OCI-LY7 (cell line): ENCODE results near the gene E2F6.

Experiments
- CTCF ChIP-seq: fragments of 200-600 bp; sonication (generic); conservative IDR thresholded peaks from 2 replicates; pipeline ENCODE4 v1.5.1; 2014; ENCODE audit warnings: mild to moderate bottlenecking, antibody characterized with exemption, low read length, moderate library complexity, mixed read lengths
- EZH2phosphoT487 ChIP-seq: fragments of 200-600 bp; sonication (generic); IDR thresholded peaks from 2 replicates; pipeline ENCODE4 v1.6.1; 2018; ENCODE audit warnings: low read depth, borderline replicate concordance, mild to moderate bottlenecking, mixed run types, antibody characterized with exemption, low read length, moderate library complexity, mixed read lengths

GRCh38 chr2:11407413-11407812 is 58.5 kb downstream of the E2F6 start:
- TF ChIP-seq CTCF (no peak), EZH2phosphoT487 (no peak)
